Suprapubic skin (tissue), 3 donors: ENCODE data around the gene MBD4.

Experiments
- CTCF ChIP-seq, 2 donors: fragments of 200-600 bp in 1 of 2; fragments of 450-650 bp in 1 of 2; sonication (generic) in 1 of 2; IDR thresholded peaks; one replicate each; pipeline ENCODE4 v1.5.1; 2016 to 2019; ENCODE audit warnings: antibody characterized with exemption in 2 of 2, mild to moderate bottlenecking in 1 of 2, moderate library complexity in 1 of 2
- POLR2AphosphoS5 ChIP-seq, 3 donors: sonication (generic); formaldehyde crosslinking; IDR thresholded peaks; one replicate each; pipeline ENCODE4 v1.6.1; 2017; ENCODE audit warnings: antibody characterized with exemption in 3 of 3

- no peak for TF ChIP-seq POLR2AphosphoS5 (IDR thresholded peaks at IDR 0.05)
- no peak for TF ChIP-seq CTCF (IDR thresholded peaks at IDR 0.05)
These were observed 36.1 kb upstream of the MBD4 start for GRCh38 chr3:129475863-129476262.
